ENCODE data around the gene HTATIP2.
"Not testable (repeated sequence)": the region's sequence is repeated elsewhere in the genome, so short reads cannot be mapped to it uniquely, and the experiment has no call there.

Gene HTATIP2

DNA sequence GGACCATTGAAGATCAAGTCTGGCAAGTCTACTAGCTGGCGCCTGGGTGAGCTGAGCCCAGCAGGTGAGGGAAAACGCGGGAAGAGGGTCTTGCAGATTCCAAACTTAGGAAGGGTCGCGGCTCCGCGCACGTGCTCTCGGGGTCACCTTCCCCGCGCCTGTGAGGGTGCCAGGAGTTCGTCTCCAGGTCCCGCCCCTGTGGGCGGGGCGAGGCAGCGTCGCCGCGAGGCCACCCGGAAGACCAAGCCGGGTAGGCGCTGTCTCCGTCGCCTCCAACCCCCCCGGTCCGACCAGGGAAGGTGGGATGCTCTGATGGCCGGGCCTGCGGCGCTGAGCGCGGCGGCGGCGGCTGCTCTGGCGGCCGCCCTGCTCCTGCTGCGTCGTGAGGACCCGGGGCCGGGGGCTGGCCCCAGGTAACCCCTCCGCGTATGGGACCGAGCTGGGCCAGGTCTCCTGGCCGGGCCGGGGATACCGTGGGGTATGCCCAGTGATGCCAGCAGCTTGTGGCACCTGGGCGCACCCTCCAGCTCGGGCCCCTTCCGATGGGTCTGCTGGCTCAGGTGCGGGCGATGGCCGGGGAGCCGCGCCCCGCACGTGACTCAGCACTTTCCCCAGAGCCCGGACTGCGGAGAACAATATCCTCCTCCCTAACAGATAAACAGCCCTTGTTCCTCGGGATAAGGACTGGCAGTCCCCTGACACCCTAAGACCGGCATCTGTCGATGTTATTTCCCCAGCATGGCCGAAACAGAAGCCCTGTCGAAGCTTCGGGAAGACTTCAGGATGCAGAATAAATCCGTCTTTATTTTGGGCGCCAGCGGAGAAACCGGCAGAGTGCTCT lies at the start of gene HTATIP2:
Gene HTATIP2, plus strand, starts transcription at position 215 of the 841 bp plus-strand sequence. Its CDS starts 524 bp downstream, at position 739.
- no peak for DNase-seq (ENCODE audit: low read depth)
- H3K4me3 ChIP-seq (ENCODE audit: low read depth, low read length), result peak within 1 kb of the TSS; percentile 62

- no peak overlapping the region for H3K4me3 ChIP-seq (ENCODE audit: low read depth, low read length)
- DNase-seq (ENCODE audit: low read depth), result no peak
These were observed 47.7 kb upstream of the HTATIP2 start for GRCh38 chr11:20315800-20316199.

GRCh38 chr11:20321177-20321576 lies 42.3 kb upstream of the HTATIP2 start:
- DNase-seq (ENCODE audit: low read depth), result no peak
- no peak overlapping the region for H3K4me3 ChIP-seq (ENCODE audit: low read depth, low read length)

GRCh38 chr11:20327377-20327935 lies 36.1 kb upstream of the HTATIP2 start:
- H3K4me3 ChIP-seq (ENCODE audit: low read depth, low read length), result no peak overlapping the region
- no peak for DNase-seq (ENCODE audit: low read depth)

GRCh38 chr11:20336056-20336455 lies 27.5 kb upstream of the HTATIP2 start:
- no peak overlapping the region for H3K4me3 ChIP-seq (ENCODE audit: low read depth, low read length)
- no peak for DNase-seq (ENCODE audit: low read depth)

DNA sequence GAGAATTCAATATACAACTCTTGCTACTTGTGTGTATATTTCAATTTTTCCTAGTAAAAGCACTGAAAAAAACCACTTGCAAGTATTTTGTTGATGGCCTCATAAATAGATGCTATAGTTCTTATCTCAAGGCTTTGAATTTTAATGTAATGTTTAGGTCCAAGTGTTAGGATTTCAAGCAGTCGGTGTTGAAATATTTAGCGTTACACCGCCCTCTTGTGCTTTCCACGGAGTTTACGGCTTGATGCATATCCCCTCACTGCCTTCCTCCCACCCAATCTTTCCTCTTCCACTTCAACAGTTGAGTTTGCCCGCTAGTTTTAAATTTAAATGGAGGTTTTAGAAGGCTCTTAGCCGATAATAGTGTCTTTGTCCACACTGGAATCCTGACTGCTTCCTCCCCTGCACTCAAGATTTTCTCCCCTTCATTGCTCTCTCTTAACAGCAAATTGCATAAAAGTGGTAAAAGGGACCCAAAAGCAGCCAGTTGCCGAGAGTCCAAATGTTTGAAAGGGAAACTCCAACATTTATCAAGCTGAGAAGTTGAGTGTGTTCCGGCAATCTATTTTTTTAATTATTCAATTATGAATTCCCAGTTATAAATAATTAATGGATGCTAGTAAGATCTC lies 25.9 kb upstream of the HTATIP2 start:
- H3K4me3 ChIP-seq (ENCODE audit: low read depth, low read length), result no peak overlapping the region
- DNase-seq (ENCODE audit: low read depth), result no peak

DNA sequence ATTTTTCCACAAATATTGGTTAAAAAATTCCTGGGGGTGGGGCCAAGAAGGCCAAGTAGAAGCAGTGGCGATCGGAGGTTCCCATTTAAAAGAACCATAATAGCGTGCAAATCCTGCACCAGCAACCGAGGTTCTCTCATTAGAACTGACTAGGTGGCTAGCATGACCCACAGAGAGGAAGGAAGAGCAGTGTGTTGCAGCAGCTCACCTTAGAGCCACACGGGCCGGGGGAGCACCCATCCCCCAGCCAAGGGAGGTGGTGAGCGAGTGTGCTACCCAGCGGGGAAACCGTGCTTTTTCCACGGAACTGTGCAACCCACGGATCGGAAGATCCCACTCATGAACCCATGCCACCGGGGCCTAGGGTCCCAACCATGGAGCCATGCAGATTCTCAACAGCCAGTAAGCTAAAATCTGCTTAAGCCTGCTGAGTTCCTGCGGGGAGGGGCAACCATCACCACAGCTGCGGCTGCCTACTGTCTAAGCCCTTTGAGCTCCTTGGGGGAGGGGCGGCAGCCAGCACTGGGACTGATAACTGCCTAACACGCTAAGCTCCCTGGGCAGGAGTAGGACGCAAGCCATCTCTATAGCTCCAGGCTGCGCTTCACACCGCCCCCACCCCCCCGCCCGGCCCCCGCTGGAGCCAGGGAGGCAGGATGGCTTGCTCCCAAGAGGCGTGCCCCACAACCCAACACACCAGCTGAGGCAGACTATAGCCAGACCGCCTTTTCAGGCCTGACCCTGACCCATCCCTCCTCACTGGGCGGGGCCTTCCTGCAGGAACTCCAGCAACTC lies 21.0 kb upstream of the HTATIP2 start:
- no peak for DNase-seq (ENCODE audit: low read depth)
- no peak overlapping the region for H3K4me3 ChIP-seq (ENCODE audit: low read depth, low read length)

DNA sequence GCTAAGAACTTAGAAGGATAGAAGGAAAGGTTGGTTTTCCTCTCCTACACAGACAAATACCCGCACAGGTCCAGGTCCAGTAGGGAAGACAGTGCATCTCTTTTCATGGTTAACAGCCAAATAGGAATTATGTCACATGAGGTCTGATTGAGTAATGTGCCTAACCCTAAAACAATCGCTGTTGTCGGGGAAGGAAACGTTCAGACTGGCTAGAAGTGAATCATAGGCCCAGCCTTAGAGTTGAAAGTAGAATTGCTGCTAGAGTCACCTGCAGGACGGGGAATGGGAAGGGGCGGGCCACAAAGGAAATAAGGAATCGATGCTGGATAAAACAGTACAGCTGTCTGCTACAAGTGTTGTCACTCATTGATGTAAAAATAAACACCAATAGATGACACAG lies 12.4 kb upstream of the HTATIP2 start:
- DNase-seq (ENCODE audit: low read depth), result no peak
- no peak overlapping the region for H3K4me3 ChIP-seq (ENCODE audit: low read depth, low read length)

GRCh38 chr11:20351751-20352262 lies 11.7 kb upstream of the HTATIP2 start:
- H3K4me3 ChIP-seq (ENCODE audit: low read depth, low read length), result no peak overlapping the region
- DNase-seq (ENCODE audit: low read depth), result no peak

- H3K4me3 ChIP-seq (ENCODE audit: low read depth, low read length), result no peak overlapping the region
- DNase-seq (ENCODE audit: low read depth), result no peak
These were observed 9.6 kb upstream of the HTATIP2 start for GRCh38 chr11:20353829-20354434.

DNA sequence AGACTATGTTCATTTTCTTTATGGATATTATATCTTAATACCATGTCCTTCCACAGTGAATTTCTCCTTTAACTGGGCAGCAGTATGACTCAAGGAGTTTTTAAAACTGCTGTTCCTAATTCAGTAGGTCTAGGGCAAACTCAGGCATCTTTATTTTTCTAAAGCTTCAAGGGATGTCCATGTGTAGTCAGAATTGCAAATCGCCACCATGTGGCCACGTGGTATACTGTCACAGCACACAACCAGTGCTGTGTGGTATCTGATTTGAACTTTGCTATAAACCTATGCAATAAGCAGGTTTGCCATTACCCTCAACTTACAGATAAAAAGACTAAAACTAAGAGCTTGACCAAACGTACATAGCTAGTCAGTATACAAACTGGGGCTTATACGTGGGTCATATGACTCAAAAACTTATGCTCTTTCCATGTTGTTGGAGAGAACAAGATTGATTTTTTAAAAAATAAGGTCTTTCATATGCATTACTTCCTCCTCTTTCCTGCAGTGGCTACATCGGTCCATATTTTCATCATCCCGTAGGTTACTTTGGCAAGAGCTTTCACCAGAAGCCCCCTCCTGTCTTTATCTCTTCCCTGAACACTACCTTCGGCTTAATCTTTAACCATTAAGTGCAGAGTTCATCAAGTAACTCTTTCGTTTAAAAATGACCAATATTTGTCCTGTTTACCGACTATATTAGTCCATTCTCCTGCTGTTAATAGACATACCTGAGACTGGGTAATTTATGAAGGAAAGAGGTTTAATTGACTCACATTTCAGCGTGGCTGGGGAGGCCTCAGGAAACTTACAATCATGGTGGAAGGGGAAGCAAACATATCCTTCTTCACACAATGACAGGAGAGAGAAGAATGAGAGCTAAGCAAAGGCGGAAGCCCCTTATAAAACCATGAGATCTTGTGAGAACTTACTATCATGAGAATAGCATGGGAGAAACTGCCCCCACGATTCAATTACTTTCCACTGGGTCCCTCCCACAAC lies 8.0 kb upstream of the HTATIP2 start:
- H3K4me3 ChIP-seq (ENCODE audit: low read depth, low read length), result no peak overlapping the region
- DNase-seq (ENCODE audit: low read depth), result no peak

- H3K4me3 ChIP-seq (ENCODE audit: low read depth, low read length), result no peak overlapping the region
- no peak for DNase-seq (ENCODE audit: low read depth)
These were observed 6.4 kb upstream of the HTATIP2 start for GRCh38 chr11:20357150-20357549.

- no peak overlapping the region for H3K4me3 ChIP-seq (ENCODE audit: low read depth, low read length)
- no peak for DNase-seq (ENCODE audit: low read depth)
These were observed 2.9 kb upstream of the HTATIP2 start for GRCh38 chr11:20360650-20361049.

DNA sequence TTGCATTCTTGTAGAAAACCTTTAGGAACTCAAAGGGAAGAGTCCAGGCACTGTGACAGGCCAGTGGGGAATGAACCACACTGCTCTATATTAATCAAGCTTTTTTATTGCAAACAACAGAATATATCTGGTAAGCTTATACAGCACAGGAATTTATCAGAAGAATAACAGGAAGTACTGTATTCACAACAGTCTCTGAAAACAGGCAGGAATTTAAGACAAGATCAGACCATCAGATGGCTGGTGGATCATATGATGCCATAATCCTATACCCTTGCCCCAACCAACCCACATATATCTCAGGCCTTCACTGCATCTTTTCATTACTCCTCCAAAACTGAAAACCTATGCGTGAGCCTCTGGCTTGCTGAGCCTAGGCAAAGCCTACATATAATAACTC lies 1.0 kb upstream of the HTATIP2 start:
- no peak for DNase-seq (ENCODE audit: low read depth)
- H3K4me3 ChIP-seq (ENCODE audit: low read depth, low read length), result no peak overlapping the region

DNA sequence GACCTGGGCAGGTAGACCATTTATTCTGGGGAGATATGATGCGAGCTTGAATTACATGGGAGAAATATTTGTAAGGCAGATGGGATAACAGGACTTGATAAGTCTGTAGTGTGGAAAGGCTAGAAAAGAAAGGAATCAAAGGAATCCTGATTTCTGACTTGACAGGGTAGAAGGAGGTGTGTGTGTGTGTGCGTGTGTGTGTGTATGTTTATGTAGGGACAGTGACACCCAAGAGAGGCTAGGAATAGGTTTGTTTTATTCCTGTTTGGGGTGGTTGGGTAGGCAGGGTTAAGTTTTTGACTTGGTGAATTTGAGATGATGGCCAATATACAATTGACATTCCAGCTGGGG lies 390 bp upstream of the HTATIP2 start:
- peak overlapping the region; percentile 62 for H3K4me3 ChIP-seq (ENCODE audit: low read depth, low read length)
- DNase-seq (ENCODE audit: low read depth), result no peak

DNA sequence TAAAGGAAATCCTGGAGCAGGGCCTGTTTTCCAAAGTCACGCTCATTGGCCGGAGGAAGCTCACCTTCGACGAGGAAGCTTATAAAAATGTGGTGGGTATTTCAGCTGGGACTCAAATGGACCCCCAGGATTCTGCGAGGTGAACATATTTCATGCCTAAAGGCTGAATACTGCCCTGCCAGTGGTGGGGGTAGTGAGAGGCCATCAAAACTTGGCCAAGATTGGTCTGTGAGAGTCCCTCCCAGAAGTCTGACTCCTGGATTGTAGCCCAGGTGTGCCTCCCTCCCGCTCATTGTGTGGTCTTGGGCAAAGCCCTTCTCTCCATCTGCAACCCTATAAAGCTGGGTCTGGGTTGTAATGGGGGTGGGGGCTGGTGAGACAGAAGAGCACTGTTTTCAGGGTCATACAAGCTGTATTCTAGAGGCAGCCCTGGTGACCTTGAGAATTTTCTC lies 853 bp downstream of the HTATIP2 start:
- no peak for DNase-seq (ENCODE audit: low read depth)
- H3K4me3 ChIP-seq (ENCODE audit: low read depth, low read length), result peak overlapping the region; percentile 62

- not testable (repeated sequence) for DNase-seq (ENCODE audit: low read depth); H3K4me3 ChIP-seq (ENCODE audit: low read depth, low read length)
These were observed 2.0 kb downstream of the HTATIP2 start for GRCh38 chr11:20365465-20365864.

- H3K4me3 ChIP-seq (ENCODE audit: low read depth, low read length), result no peak overlapping the region
- DNase-seq (ENCODE audit: low read depth), result peak; percentile 70
These were observed 3.9 kb downstream of the HTATIP2 start for GRCh38 chr11:20367313-20367948.
